HG02870 (cell line): Measurements from ENCODE around the gene TEX51.

Experiments used
- ATAC-seq: cut with Tn5 transposase; IDR thresholded peaks from one replicate; pipeline ENCODE4 v1.9.1; 2021; ENCODE audit warnings: mild to moderate bottlenecking, moderate library complexity; ENCODE audit not compliant: unreplicated experiment

Gene TEX51

DNA sequence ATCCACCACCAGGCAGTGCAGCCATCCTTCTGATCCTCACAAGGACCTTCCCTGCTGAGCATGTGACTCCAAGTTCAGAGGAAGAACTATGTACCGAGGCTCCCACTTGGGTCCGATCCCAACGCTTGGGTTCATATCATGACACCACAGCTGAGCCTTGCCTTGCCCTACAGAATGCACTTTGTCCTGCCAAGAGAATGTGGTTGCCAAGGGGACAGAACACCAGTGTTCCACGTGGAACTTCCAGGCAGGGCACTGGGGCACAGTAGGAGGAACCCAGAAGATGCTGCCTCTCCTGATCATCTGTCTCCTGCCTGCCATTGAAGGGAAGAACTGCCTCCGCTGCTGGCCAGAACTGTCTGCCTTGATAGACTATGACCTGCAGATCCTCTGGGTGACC lies at the start of gene TEX51:
TEX51 (plus strand) TSS at position 255 of the 400 bp plus-strand sequence; CDS start at position 284, 29 bp downstream.
- ATAC-seq, result no peak

DNA sequence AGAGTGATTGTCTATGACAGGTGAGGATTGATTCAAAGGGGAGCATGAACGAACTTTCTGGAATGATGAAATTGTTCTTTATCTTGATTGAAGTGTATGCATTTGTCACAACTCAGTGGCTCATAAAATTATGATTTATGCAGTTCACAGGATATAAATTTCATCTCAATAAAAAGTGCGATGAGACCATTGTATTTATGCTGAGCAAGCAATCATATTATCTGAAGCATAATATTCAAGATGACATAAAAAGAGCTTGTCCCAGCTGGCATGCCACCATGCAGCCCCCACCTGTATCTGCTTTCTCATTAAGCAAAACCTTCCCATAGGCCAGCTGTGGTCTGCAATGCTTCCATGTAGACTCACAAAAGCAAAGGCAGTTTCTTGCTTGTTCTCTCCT lies 49.6 kb upstream of the TEX51 start:
- no peak for ATAC-seq

- ATAC-seq, result no peak
Observed at GRCh38 chr2:126849486-126849885, 49.2 kb upstream of the TEX51 start.

- no peak for ATAC-seq
Observed at GRCh38 chr2:126849991-126850535, 48.6 kb upstream of the TEX51 start.

- no peak for ATAC-seq
Observed at GRCh38 chr2:126850940-126851339, 47.8 kb upstream of the TEX51 start.

- ATAC-seq, result no peak
Observed at GRCh38 chr2:126851756-126852155, 46.9 kb upstream of the TEX51 start.

DNA sequence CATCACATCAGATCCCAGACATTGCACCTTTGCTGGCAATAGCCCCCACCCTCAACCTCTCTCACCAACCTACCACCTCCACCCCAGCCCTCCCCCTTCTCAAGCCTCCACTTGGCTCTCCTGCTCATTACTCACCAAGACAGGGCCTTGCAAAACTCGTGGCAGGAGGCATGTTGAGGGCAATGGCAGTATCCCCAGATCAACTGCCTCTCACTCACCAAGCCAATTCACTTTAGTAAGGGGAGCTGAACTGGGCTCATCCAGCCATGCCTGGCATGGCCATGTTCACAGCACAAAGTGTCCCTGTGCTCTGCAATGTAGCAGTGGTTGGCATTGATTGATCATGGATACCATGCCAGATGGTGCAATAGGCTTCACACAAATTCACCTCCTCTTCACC lies 46.3 kb upstream of the TEX51 start:
- ATAC-seq, result no peak

DNA sequence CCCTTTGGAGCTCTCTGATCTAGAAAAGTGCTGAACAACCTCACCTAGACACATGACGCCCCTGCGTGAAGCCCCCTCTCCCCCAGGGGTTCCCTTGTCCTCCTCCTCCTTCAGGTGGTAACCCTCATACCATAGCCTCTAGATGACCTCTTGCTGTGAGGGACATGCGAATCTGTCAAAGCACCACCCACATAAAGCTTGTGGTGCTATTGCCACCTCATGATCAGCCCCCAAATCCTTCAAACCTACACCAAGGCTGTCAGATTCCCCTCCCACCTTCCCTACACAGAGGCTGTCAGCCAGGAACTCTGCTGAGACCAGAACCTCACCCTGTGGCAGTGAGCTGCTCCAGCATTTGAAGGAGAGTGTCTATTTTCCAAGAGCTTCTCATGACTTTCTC lies 43.1 kb upstream of the TEX51 start:
- ATAC-seq, result no peak

- no peak for ATAC-seq
Observed at GRCh38 chr2:126856403-126856802, 42.3 kb upstream of the TEX51 start.

DNA sequence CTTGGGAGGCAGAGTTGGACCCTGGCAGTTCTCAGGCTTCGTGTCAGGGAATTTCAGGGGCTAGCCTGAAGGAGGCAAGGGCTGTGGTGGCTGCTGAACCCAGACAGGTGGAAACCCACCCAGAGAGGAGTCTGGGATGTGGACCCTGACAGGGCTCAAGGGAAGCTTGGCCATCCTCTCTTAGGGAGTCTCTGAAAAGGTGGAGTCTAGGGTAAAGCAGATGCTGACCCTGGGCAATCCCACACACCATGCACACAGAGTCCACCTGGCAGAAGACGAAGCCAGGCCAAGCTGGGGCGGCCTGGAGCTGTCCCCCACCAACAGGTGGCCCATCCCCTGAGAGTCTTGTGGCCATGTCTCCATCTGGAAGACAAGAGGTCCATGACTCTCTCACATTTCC lies 41.2 kb upstream of the TEX51 start:
- no peak for ATAC-seq

GRCh38 chr2:126858013-126858412 lies 40.7 kb upstream of the TEX51 start:
- ATAC-seq, result no peak

DNA sequence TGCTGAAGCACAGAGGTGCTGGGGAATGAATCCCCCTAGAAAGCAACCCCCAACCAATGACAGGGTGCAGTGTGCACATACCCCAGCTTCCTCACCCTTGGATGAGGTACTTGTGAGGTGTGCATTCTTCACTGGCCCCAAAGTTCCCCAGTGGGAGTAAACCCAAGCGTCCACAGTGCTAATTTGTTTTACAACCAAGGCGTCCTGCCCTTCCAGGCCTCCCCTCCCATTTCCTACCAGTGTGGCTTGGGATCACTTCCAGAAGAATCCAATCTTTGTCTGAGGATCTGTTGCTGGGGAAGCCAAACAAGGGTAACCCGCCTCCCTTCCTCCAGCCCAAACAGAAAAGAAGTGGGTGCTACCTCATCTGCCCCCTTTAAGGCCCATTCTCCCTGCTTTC lies 40.3 kb upstream of the TEX51 start:
- ATAC-seq, result no peak

- ATAC-seq, result no peak
Observed at GRCh38 chr2:126858991-126859390, 39.7 kb upstream of the TEX51 start.

DNA sequence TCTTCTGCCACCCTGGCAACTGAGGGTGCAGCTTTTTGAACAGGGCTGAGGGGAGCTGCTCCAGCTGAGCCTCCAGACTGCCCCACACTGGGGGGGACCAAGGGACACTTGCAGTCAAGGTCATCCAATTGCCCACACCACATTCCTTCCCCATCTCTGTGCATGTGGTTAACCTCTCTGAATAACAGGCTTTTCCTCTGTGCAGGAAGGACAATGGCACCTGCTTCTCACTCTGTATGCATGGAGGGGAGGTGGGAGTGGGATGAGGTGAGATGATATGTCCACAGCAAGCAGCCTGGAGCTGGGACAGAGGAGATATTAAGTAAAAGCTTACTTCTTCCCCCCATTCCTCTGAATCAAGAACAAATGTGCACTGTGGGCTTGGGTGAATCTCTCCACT lies 39.1 kb upstream of the TEX51 start:
- ATAC-seq, result no peak

- ATAC-seq, result no peak
Observed at GRCh38 chr2:126860385-126860784, 38.3 kb upstream of the TEX51 start.

GRCh38 chr2:126862730-126863129 lies 36.0 kb upstream of the TEX51 start:
- no peak for ATAC-seq

DNA sequence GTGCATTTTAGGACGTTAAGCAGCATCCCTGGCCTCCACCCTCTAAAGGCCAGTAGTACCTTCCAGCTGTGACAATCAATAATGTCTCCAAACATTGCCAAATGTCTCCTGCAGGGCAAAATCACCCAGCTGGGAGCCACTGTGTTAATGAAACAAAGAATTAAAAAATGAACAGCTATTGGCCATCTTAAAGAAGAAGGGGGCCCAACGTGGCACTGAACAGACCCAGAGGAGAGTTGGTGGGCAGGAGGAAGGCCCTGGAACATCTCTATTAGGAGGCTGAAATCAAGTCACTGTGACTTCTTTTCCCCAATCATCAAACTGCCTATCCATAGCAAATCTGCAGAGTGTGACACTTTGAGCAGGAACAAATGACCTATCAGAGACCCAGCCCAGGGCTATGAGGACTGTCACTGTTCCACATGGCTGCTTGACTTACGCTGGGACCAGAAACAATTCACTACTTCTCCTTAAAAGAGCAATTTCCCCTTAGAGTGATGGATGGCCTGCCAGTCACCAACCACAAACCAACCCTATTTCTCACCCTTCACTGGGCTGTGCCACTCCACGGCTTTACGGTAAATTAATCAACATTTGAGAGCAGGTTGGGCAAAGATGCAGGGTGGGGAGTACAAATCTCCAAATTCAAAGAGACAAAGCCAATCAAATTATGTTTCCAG lies 35.2 kb upstream of the TEX51 start:
- no peak for ATAC-seq

- no peak for ATAC-seq
Observed at GRCh38 chr2:126864861-126865260, 33.8 kb upstream of the TEX51 start.

GRCh38 chr2:126866451-126866850 lies 32.2 kb upstream of the TEX51 start:
- ATAC-seq, result no peak

- ATAC-seq, result no peak
Observed at GRCh38 chr2:126874961-126875360, 23.7 kb upstream of the TEX51 start.

- no peak for ATAC-seq
Observed at GRCh38 chr2:126876631-126877030, 22.1 kb upstream of the TEX51 start.

DNA sequence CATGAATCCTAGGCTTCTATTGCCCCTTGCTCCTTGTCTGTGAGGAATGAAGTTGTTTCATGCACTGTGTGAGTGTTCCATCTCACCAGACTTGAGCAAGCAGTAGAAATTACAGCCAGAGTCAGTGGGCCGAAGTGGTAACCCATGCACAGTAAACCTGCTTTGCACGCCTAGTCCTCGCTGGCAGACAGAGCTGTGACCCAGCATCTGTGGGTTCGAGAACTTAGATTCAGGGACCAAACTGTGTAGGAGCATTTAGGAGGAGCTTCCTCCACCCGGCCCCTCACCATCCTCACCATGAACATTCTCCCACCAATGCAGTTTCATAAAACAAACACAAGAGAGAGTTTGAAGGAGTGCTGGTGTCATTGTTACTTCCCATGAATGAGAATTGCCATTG lies 21.6 kb upstream of the TEX51 start:
- ATAC-seq, result no peak
